ENCODE measurements around the gene SPINK8. TPM values are rescaled to one million over a fixed set of nuclear protein-coding genes. Genes with fewer than 3 reads are reported as not detected.
A peak's percentile ranks its signal among the peaks of the same experiment; 100 is the strongest.

The SPINK8 gene
- total RNA-seq, 4 donors from 2014 or later: not detected

DNA sequence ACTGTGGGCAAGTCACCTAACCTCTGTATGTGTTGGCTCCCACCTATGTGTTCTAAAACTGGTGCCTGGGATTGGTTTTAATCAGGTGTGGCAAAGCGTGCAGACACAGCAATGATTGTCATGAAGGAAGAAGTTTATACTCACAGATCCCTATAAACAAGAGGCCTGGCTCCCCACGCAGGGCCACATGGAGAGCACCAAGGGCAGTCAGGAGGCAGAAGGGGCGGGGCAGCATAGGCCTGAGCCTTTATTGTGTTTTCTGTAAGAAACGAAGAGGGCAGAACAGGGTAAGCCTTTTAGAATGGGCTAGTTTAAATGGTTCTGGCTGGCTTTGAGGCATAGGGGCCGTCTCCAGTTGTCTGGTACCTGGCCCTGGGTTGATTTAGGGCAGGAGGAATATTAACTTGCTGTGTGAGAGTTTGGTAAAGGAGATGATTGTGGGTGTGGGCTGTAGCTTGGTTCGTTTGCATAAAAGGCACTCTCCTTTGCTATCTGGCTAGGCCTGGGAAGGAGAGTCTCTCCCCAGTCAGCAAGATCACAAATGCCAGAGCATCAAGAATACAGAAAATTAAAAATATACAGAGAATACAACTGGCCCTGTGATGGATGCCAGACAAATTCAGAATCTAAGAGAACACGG lies 36.4 kb upstream of the SPINK8 start:
- intact Hi-C loops (cut with DNase I): no loop called here
- no peaks in the 10 kb centered on the region for H3K9me3 ChIP-seq
- no peaks in the 10 kb centered on the region for H3K27me3 ChIP-seq
- peaks cover 12 to 21% of the 10 kb centered on the region in 2 donors for H3K4me1 ChIP-seq
- WGBS, 2 donors: 51 to 66% methylated on average over 7 of the region's 7 CpGs
- peak; percentile 64 to 68 for DNase-seq
- H3K36me3 ChIP-seq: no peaks in the 10 kb centered on the region
- no peak for TF ChIP-seq POLR2A (IDR thresholded peaks at IDR 0.05)
- TF ChIP-seq, protein P1, sequence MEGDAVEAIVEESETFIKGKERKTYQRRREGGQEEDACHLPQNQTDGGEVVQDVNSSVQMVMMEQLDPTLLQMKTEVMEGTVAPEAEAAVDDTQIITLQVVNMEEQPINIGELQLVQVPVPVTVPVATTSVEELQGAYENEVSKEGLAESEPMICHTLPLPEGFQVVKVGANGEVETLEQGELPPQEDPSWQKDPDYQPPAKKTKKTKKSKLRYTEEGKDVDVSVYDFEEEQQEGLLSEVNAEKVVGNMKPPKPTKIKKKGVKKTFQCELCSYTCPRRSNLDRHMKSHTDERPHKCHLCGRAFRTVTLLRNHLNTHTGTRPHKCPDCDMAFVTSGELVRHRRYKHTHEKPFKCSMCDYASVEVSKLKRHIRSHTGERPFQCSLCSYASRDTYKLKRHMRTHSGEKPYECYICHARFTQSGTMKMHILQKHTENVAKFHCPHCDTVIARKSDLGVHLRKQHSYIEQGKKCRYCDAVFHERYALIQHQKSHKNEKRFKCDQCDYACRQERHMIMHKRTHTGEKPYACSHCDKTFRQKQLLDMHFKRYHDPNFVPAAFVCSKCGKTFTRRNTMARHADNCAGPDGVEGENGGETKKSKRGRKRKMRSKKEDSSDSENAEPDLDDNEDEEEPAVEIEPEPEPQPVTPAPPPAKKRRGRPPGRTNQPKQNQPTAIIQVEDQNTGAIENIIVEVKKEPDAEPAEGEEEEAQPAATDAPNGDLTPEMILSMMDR (IDR thresholded peaks at IDR 0.05): no peak
- H3K4me3 ChIP-seq (replicated peaks in 1 of 3): no peak overlapping the region
- peak overlapping the region; percentile 38 to 62 (median 48) for H3K27ac ChIP-seq

DNA sequence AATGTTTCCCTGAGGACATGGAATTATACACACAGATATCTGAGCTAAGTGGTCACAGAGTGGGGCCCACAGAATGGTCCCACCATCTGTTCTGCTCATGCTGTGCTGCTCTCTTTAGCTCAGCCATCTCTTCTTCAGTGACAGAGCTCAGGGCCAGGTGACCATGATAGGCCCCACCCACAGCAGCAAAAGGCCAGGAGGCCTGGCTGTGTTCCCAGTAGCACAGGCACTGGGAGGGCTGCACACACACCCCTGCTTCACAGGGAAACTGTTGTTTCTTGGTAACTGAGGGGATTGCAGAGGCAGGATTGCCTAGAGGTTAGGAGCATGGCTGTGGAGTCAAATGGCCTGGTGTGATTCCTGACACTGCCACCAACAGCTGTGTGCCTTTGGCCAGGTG lies 33.7 kb upstream of the SPINK8 start:
- intact Hi-C loops (cut with DNase I): no loop called here
- Histone ChIP-seq H3K36me3 (no peaks in the 10 kb centered on the region), H3K4me1 (peaks cover 12 to 21% of the 10 kb centered on the region in 2 donors), H3K27me3 (no peaks in the 10 kb centered on the region), H3K27ac (no peak overlapping the region), H3K4me3 (replicated peaks in 1 of 3) (no peak overlapping the region), H3K9me3 (no peaks in the 10 kb centered on the region)
- TF ChIP-seq, protein P1 (IDR thresholded peaks at IDR 0.05): no peak
- TF ChIP-seq POLR2A (IDR thresholded peaks at IDR 0.05): no peak
- DNase-seq: peak; percentile 80 to 81

DNA sequence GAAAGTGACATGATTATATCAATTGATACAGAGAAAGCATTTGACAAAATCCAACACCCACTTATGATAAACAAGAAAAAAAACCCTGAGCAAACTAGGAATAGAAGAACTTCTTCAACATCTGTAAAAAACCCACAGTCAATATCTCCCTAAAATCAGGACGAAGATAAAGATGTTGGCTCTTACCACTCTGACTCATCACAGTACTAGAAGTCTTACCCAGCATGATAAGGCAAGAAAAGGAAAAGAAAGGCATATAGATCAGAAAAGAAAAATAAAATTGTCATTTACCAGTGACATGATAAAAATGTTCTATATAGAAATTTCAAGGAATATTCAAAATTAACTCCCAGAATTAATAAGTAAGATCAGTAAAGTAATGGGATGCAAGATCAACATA lies 31.4 kb upstream of the SPINK8 start:
- no peak overlapping the region for H3K4me3 ChIP-seq (replicated peaks in 1 of 3)
- H3K27me3 ChIP-seq: no peaks in the 10 kb centered on the region
- H3K9me3 ChIP-seq: no peaks in the 10 kb centered on the region
- peaks cover 11 to 18% of the 10 kb centered on the region in 2 donors for H3K4me1 ChIP-seq
- H3K36me3 ChIP-seq: no peaks in the 10 kb centered on the region
- 68 to 79% methylated on average over 1 of the region's 1 CpG for WGBS, 2 donors
- intact Hi-C loops (cut with DNase I): no loop called here
- no peak for TF ChIP-seq POLR2A (IDR thresholded peaks at IDR 0.05)
- TF ChIP-seq, protein P1 (IDR thresholded peaks at IDR 0.05): no peak
- no peak for DNase-seq
- H3K27ac ChIP-seq: no peak overlapping the region

DNA sequence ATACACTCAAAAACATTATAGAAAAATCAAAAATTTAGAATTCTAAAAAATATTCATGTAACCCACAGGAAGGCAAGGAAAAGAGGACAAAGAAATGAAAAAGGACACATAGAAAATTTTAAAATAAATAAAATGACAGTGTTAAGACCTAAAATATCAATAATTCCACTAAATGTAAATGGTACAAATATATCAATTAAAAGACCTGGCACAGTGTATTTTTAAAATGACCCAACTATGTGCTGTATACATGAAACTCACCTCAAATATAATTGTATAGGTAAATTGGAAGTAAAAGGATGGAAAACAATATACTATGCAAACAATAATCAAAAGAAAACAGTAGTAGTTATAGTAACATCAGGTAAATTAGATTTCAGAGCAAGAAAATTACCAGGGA lies 28.5 kb upstream of the SPINK8 start:
- DNase-seq: no peak
- no peaks in the 10 kb centered on the region for H3K27me3 ChIP-seq
- intact Hi-C loops (cut with DNase I): no loop called here
- H3K4me3 ChIP-seq (replicated peaks in 1 of 3): no peak overlapping the region
- no peaks in the 10 kb centered on the region for H3K36me3 ChIP-seq
- H3K27ac ChIP-seq: no peak overlapping the region
- no peaks in the 10 kb centered on the region for H3K4me1 ChIP-seq
- H3K9me3 ChIP-seq: no peaks in the 10 kb centered on the region
- TF ChIP-seq, protein P1 (IDR thresholded peaks at IDR 0.05): no peak
- TF ChIP-seq POLR2A (IDR thresholded peaks at IDR 0.05): no peak

DNA sequence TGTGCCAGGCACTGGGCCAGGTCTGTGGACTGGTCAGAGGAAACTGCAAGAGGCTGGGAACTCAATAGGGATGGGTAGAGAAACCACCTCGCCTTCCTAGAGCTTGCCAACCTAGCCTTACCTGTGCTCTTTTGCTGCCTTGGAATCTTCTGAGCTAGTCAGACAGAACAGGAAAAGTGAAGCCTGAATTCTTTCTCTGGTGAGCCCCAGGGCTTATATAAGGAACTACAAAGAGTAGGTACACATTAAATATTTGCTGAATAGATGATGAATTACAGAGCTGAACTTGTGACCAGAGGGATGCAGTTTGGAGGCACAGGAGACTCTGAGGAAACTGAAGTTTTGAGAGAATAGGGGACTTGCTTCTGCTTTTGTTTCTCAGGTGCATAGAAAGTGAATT lies 23.0 kb upstream of the SPINK8 start:
- DNase-seq: no peak
- Histone ChIP-seq H3K9me3 (no peaks in the 10 kb centered on the region), H3K27me3 (no peaks in the 10 kb centered on the region), H3K36me3 (no peaks in the 10 kb centered on the region), H3K4me3 (replicated peaks in 1 of 3) (no peak overlapping the region), H3K4me1 (no peaks in the 10 kb centered on the region), H3K27ac (no peak overlapping the region)
- no peak for TF ChIP-seq POLR2A (IDR thresholded peaks at IDR 0.05)
- TF ChIP-seq, protein P1 (IDR thresholded peaks at IDR 0.05): no peak
- intact Hi-C loops (cut with DNase I): no loop called here
- 82 to 87% methylated on average over 1 of the region's 1 CpG for WGBS, 2 donors
